ENCODE measurements around the gene LGR5.

DNA sequence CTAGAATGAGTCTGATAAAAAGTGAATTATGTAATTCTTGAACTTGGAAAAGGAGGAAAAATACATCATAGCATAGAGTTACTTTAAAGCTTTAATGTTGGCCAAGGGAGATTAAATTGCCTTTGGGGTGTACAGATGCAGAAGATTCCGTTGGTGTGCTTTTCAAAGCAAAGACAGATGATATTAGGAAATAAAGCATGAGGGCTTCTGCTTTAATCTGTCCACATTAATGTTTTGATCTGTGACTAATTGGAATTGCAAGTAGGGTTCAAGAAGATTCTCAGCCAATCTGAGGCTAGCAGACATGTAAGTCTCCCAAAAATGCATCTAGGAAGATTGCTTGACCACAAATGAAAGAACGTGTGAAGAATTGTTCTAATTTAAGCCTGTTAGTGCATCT is 35.2 kb downstream of the LGR5 start:
- TF ChIP-seq, protein P1, sequence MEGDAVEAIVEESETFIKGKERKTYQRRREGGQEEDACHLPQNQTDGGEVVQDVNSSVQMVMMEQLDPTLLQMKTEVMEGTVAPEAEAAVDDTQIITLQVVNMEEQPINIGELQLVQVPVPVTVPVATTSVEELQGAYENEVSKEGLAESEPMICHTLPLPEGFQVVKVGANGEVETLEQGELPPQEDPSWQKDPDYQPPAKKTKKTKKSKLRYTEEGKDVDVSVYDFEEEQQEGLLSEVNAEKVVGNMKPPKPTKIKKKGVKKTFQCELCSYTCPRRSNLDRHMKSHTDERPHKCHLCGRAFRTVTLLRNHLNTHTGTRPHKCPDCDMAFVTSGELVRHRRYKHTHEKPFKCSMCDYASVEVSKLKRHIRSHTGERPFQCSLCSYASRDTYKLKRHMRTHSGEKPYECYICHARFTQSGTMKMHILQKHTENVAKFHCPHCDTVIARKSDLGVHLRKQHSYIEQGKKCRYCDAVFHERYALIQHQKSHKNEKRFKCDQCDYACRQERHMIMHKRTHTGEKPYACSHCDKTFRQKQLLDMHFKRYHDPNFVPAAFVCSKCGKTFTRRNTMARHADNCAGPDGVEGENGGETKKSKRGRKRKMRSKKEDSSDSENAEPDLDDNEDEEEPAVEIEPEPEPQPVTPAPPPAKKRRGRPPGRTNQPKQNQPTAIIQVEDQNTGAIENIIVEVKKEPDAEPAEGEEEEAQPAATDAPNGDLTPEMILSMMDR (IDR thresholded peaks at IDR 0.05) = no peak
- TF ChIP-seq POLR2A (IDR thresholded peaks at IDR 0.05) = no peak

All from thyroid gland (tissue), 4 donors.